LNCAP (cell line): ENCODE results near the gene NTHL1.

Experiments
- TF ChIP-seq, protein P1 (sequence below): fragments of 450-650 bp; IDR thresholded peaks from 2 replicates; pipeline ENCODE4 v1.5.1; 2017; ENCODE audit warnings: mild to moderate bottlenecking

The NTHL1 gene

DNA sequence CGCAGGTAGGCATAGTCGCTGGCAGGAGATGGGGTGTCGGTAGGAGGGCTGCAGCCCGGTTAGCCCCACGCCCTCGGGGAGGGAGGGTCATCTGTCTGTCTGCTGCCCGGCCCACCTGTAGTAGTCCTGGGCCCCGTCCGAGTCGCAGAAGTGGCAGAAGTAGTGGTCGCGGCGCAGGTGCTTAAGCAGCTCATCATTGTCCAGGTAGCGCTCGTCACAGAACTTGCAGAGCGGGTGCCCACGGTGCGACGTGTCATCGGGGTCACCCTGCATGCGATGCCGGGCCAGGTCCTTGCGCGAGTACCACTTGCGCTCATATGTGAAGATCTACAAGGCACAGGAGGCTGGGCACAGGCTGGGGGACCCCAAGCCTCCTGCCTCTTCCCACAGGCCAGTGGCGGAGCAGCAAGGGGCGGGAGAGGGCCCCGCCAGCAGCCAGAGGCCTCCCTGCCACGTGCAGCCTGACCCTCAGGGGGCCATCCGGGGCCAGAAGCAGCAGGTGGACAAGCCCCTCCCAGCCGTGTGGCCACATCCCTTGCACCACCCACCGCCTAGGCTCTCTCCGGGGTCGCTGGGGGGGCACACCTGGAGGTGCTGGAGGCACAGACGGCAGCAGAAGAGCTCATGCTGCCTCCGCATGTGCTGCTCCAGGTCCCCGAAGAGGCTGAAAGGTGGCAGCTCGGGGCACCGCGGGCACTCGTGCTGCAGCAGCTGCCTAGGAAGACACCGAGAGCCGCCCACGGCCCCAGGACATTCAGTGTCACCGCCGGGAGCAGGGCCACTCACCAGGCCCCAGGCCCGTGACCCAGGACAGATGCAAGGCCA is 45.0 kb downstream of the NTHL1 start:
- TF ChIP-seq, protein P1, sequence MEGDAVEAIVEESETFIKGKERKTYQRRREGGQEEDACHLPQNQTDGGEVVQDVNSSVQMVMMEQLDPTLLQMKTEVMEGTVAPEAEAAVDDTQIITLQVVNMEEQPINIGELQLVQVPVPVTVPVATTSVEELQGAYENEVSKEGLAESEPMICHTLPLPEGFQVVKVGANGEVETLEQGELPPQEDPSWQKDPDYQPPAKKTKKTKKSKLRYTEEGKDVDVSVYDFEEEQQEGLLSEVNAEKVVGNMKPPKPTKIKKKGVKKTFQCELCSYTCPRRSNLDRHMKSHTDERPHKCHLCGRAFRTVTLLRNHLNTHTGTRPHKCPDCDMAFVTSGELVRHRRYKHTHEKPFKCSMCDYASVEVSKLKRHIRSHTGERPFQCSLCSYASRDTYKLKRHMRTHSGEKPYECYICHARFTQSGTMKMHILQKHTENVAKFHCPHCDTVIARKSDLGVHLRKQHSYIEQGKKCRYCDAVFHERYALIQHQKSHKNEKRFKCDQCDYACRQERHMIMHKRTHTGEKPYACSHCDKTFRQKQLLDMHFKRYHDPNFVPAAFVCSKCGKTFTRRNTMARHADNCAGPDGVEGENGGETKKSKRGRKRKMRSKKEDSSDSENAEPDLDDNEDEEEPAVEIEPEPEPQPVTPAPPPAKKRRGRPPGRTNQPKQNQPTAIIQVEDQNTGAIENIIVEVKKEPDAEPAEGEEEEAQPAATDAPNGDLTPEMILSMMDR, result no peak

DNA sequence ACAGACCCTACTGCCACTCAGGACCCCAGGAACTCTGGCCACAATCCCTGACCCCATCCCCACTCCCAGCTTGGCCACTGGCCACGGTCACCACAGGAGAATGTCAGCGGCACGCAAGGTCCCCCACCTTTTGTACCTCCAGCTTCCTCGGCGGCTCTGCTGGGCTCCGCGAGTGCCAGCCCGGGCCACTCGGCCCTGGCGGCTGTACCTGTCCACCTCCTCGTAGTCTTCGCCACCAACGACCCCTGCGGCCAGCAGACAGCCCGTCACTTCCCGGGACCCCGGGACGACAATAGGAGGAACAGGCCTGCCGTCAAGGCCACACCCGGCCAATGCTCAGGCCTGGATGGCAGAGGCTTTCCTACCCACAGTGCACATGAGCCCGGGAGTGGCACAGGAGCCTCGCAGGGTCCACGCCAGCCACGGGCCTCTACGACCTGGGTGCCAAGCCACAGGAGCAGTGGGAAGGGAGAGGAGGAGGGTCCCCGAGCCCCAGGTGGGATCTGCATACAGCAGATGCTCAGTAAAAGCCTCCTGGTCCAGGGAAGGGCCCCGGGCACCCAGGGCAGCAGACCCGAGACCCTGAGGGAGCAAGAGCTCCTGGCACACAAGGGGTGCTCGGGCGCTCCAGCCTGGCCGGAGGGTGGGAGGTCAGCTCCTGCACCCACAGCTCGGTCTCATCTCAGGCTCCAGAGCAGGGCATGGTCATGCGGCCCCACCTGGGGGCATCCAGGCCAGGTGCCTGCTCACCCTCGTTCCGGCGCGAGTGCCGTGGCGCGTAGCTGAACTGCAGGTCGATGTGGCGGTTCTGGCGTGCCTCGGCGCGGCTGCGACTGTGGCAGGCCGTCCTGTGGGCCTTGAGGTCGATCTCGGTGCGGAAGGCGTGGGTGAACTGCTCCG is 45.9 kb downstream of the NTHL1 start:
- TF ChIP-seq, protein P1, result no peak

DNA sequence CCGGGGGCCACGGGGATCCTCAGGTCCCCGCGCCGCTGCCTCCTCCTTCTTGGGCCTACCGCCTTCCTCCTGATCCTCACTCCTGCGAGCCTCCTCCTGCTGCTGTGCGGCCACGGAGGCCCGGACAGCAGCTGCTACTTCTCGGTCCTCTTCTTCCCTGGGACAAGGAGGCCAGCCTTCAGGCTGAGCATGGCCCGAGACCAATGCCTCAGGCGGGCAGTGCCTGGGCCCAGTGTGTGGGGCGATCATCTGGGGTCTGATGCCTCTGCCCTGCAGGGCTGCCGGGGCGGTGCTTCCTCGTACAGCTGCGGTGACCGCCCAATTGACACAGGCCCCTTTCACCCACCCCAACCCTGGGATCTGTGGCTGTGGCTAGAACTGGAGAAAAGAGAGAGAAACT is 46.6 kb downstream of the NTHL1 start:
- TF ChIP-seq, protein P1, result no peak

DNA sequence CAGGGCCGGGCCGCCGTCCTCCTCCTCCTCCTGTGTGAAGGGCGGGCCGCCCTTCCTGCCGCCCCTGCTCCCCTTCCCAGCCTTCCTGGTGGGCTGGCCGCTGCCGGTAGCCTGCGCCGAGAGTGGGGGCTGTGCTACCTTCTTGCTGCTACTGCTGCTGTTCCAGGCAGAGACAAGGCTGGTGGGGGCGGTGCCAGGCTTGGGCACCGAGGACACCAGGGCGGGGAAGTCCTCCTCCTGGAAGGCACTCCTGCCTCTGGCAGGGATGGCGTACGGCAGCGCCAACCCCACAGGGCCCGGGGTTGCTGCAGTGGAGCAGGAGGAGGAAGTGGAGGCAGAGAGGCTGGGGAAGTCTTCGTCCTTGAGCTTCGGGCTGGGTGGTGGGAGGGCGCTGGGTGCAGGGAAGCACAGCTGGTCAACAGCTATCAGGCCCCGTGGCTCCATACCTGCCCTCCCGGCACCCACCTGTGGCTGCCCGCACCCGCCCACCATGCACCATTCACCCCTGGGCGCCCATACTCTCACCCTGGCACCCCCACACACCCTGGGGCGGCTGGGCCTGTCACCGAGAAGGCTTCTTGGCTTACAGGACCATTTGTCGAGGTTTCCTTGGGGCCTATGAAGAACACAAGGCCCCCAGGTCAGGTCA is 47.6 kb downstream of the NTHL1 start:
- TF ChIP-seq, protein P1, result no peak

DNA sequence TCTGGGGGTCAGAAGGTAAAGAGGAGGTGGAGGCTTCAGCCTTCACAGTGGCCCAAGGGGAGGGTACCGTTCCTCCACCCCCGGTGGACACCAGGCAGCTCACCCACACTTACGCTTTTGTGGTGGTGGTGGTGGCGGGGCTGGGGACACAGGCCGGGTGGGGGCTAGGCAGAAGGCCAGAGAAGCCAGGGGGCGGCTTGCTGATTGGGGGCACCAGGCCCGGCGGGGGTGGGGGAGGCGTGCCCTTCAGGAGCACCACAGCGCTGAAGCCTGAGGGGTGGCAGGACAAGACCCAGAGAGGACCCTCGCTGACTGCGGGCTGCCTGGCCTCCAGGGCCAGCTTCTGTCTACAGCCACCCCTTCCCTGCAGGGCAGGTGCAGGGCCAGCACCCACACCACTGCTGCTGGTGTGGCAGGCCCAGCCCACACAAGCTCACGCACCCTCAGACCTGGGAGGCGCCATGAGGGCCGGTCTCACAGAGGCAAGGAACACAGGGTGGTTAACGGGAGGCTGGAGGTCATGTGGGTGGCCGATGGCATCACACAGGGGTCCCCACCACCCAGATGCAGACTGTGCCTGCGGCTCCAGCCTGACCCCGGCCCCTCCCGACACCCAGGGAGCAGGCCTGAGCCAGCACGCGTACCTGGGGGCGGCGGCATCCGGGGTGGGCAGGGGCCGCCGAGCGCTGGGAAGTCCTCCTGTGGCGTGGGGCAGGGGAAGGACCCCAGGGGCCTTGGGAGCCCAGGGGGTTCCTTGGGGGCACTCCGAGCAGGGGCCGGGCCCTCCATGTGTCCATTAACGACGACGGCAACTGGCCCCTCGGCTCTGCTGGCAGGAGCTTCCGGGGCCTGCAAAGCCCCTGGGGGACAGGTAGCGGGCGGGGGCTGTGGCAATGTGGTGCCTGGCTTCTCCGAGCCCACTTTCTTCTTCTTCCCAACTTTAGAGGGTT is 48.5 kb downstream of the NTHL1 start:
- TF ChIP-seq, protein P1, result no peak

DNA sequence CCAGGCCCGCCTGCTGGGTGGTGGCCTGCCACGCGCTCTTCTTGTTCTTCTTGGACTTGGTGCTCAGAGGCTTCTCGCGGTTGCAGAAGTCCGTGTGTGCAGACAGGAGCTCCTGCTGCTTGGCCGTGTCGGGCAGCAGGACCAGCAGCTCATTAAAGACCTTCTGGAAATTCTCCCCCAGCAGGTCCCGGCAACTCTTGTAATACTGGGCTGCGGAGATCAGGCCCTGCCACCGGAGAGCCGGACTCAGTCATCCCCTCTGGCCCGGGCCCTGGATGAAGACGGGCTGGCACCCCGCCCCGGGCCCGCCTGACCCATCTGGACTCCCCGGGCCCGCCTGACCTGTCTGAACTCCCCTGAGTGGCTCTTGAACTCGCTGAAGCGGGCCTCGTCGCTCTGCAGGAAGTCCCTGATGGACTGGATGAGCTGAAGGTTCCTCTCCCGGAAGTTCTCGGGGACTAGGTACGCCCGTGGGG is 49.2 kb downstream of the NTHL1 start:
- TF ChIP-seq, protein P1, result no peak
